HepG2 (cell line): ENCODE results near the gene CIAO2B. TPM values are rescaled to one million over a fixed set of nuclear protein-coding genes. Genes with fewer than 3 reads are reported as not detected.

Experiments used
- CERS6 ChIP-seq: sonication (generic); formaldehyde crosslinking; IDR thresholded peaks from 2 replicates; pipeline ENCODE4 v1.5.0; 2020; ENCODE audit warnings: missing genetic modification reagents
- HNF4G ChIP-seq, 2 experiments: sonication (generic) in 1 of 2; formaldehyde crosslinking in 1 of 2; IDR thresholded peaks; 2 replicates each; pipeline versions ENCODE4 v1.4.0 to v1.6.1; 2011 to 2020; ENCODE audit warnings: borderline replicate concordance in 2 of 2, low read depth in 2 of 2, mild to moderate bottlenecking in 2 of 2, low read length in 1 of 2, missing genetic modification reagents in 1 of 2, moderate library complexity in 1 of 2
- IRF9 ChIP-seq: sonication (generic); formaldehyde crosslinking; IDR thresholded peaks from 2 replicates; pipeline ENCODE4 v1.8.0; 2022; ENCODE audit warnings: missing genetic modification reagents, mild to moderate bottlenecking, borderline replicate concordance
- JUN ChIP-seq: sonication (generic); formaldehyde crosslinking; IDR thresholded peaks from 2 replicates; pipeline ENCODE4 v1.4.0; 2020; ENCODE audit warnings: mild to moderate bottlenecking, missing genetic modification reagents
- PCBP1 ChIP-seq: fragments of 200-400 bp; formaldehyde crosslinking; IDR thresholded peaks from 2 replicates; pipeline ENCODE4 v1.6.1; 2017; ENCODE audit warnings: mild to moderate bottlenecking, low read depth, low read length, borderline replicate concordance
- RFX3 ChIP-seq: IDR thresholded peaks from 2 replicates; pipeline ENCODE4 v1.6.1; 2016; ENCODE audit warnings: missing biosample characterization, missing genetic modification reagents
- SRSF1 ChIP-seq: fragments of 200-400 bp; formaldehyde crosslinking; optimal IDR thresholded peaks from 2 replicates; pipeline ENCODE3; 2017; ENCODE audit warnings: mild to moderate bottlenecking, low read depth, low read length, moderate library complexity
- TEAD2 ChIP-seq: sonication (generic); formaldehyde crosslinking; IDR thresholded peaks from 2 replicates; pipeline ENCODE4 v1.9.0; 2021; ENCODE audit warnings: missing genetic modification reagents
- YY1 ChIP-seq: IDR thresholded peaks from 2 replicates; pipeline ENCODE4 v1.6.1; 2011; ENCODE audit warnings: low read length, low read depth, moderate library complexity, mild to moderate bottlenecking; ENCODE audit not compliant: insufficient read depth, insufficient replicate concordance
- ZFAT ChIP-seq: sonication (generic); formaldehyde crosslinking; conservative IDR thresholded peaks from 2 replicates; pipeline ENCODE4 v1.8.1; 2023; ENCODE audit warnings: missing genetic modification reagents, inconsistent platforms
- ZNF143 ChIP-seq: sonication (generic); formaldehyde crosslinking; IDR thresholded peaks from 2 replicates; pipeline ENCODE4 v1.4.0; 2020; ENCODE audit warnings: missing genetic modification reagents
- ZNF660 ChIP-seq: sonication (generic); formaldehyde crosslinking; IDR thresholded peaks from 2 replicates; pipeline ENCODE4 v1.5.1; 2020; ENCODE audit warnings: mild to moderate bottlenecking, low read depth, missing genetic modification reagents, borderline replicate concordance
- polyA plus RNA-seq, 8 experiments: library from polyadenylated mRNA; depleted of rRNA in 3 of 8; stranded (reverse) in 7 of 8; unstranded in 1 of 8; fragments of >200 nt; fragmentation: Illumina TruSeq in 4 of 8; extraction: Trizol in 4 of 8; gene quantifications; 2 replicates each; pipeline versions ENCODE4 v1.2.1 to v1.2.3, GENCODE V29; 2011 to 2016; ENCODE audit warnings: low read depth in 4 of 8, missing spikeins in 1 of 8, mixed read lengths in 1 of 8; ENCODE audit not compliant: insufficient read depth in 1 of 8
- total RNA-seq, 5 experiments: library from RNA; depleted of rRNA; stranded (reverse); fragments of >200 nt; fragmentation: Illumina TruSeq; extraction: Trizol; gene quantifications; 2 replicates each; pipeline ENCODE4 v1.2.3, GENCODE V29; 2016; ENCODE audit warnings: low read depth in 1 of 5
- TF ChIP-seq, protein P1 (sequence below): sonication (generic); formaldehyde crosslinking; IDR thresholded peaks from 2 replicates; pipeline ENCODE4 v1.5.1; 2020; ENCODE audit warnings: mild to moderate bottlenecking, missing genetic modification reagents, borderline replicate concordance
- TF ChIP-seq, protein P2 (sequence below): sonication (generic); formaldehyde crosslinking; IDR thresholded peaks from 2 replicates; pipeline ENCODE4 v1.4.0; 2020; ENCODE audit warnings: missing genetic modification reagents
- TF ChIP-seq, protein P3 (sequence below), 2 experiments: sonication (generic) in 1 of 2; formaldehyde crosslinking in 1 of 2; IDR thresholded peaks; 2 replicates each; pipeline versions ENCODE4 v1.4.0 to v1.6.1; 2018 to 2020; ENCODE audit warnings: missing genetic modification reagents in 2 of 2, borderline replicate concordance in 1 of 2, low read depth in 1 of 2, mild to moderate bottlenecking in 1 of 2, missing biosample characterization in 1 of 2
- TF ChIP-seq, protein P4 (sequence below): sonication (generic); formaldehyde crosslinking; IDR thresholded peaks from 2 replicates; pipeline ENCODE4 v1.4.0; 2020; ENCODE audit warnings: missing genetic modification reagents; ENCODE audit errors: not compliant biosample characterization

The CIAO2B gene
- total and polyA plus RNA-seq, 2 of the 13 experiments (the other 11 are each of a cell fraction or from before 2014, with no cell fraction given): 157 to 293 TPM

GRCh38 chr16:66954097-66954659, 20.0 kb upstream of the CIAO2B start (continued):
- TF ChIP-seq CERS6 (CRISPR knock-in tag) (no peak), RFX3 (0 out of 2 replicates have a peak, but pooled peaks have one; percentile 29), TEAD2 (CRISPR knock-in tag) (no peak), HNF4G (IDR thresholded peaks at IDR 0.05; ENCODE audit: borderline replicate concordance, low read depth, low read length) (no peak), HNF4G (CRISPR knock-in tag; IDR thresholded peaks at IDR 0.05; ENCODE audit: borderline replicate concordance, low read depth) (no peak), JUN (no peak), ZNF660 (CRISPR knock-in tag) (no peak), ZNF143 (CRISPR knock-in tag) (no peak), SRSF1 (no peak), YY1 (no peak), ZFAT (CRISPR knock-in tag) (no peak), PCBP1 (no peak), IRF9 (no peak)
- TF ChIP-seq, protein P1, sequence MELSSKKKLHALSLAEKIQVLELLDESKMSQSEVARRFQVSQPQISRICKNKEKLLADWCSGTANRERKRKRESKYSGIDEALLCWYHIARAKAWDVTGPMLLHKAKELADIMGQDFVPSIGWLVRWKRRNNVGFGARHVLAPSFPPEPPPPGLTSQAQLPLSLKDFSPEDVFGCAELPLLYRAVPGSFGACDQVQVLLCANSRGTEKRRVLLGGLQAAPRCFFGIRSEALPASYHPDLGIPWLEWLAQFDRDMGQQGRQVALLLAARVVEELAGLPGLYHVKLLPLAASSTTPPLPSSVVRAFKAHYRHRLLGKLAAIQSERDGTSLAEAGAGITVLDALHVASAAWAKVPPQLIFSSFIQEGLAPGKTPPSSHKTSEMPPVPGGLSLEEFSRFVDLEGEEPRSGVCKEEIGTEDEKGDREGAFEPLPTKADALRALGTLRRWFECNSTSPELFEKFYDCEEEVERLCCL: no peak
- TF ChIP-seq, protein P2, sequence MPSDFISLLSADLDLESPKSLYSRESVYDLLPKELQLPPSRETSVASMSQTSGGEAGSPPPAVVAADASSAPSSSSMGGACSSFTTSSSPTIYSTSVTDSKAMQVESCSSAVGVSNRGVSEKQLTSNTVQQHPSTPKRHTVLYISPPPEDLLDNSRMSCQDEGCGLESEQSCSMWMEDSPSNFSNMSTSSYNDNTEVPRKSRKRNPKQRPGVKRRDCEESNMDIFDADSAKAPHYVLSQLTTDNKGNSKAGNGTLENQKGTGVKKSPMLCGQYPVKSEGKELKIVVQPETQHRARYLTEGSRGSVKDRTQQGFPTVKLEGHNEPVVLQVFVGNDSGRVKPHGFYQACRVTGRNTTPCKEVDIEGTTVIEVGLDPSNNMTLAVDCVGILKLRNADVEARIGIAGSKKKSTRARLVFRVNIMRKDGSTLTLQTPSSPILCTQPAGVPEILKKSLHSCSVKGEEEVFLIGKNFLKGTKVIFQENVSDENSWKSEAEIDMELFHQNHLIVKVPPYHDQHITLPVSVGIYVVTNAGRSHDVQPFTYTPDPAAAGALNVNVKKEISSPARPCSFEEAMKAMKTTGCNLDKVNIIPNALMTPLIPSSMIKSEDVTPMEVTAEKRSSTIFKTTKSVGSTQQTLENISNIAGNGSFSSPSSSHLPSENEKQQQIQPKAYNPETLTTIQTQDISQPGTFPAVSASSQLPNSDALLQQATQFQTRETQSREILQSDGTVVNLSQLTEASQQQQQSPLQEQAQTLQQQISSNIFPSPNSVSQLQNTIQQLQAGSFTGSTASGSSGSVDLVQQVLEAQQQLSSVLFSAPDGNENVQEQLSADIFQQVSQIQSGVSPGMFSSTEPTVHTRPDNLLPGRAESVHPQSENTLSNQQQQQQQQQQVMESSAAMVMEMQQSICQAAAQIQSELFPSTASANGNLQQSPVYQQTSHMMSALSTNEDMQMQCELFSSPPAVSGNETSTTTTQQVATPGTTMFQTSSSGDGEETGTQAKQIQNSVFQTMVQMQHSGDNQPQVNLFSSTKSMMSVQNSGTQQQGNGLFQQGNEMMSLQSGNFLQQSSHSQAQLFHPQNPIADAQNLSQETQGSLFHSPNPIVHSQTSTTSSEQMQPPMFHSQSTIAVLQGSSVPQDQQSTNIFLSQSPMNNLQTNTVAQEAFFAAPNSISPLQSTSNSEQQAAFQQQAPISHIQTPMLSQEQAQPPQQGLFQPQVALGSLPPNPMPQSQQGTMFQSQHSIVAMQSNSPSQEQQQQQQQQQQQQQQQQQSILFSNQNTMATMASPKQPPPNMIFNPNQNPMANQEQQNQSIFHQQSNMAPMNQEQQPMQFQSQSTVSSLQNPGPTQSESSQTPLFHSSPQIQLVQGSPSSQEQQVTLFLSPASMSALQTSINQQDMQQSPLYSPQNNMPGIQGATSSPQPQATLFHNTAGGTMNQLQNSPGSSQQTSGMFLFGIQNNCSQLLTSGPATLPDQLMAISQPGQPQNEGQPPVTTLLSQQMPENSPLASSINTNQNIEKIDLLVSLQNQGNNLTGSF (CRISPR knock-in tag): no peak
- TF ChIP-seq, protein P3, sequence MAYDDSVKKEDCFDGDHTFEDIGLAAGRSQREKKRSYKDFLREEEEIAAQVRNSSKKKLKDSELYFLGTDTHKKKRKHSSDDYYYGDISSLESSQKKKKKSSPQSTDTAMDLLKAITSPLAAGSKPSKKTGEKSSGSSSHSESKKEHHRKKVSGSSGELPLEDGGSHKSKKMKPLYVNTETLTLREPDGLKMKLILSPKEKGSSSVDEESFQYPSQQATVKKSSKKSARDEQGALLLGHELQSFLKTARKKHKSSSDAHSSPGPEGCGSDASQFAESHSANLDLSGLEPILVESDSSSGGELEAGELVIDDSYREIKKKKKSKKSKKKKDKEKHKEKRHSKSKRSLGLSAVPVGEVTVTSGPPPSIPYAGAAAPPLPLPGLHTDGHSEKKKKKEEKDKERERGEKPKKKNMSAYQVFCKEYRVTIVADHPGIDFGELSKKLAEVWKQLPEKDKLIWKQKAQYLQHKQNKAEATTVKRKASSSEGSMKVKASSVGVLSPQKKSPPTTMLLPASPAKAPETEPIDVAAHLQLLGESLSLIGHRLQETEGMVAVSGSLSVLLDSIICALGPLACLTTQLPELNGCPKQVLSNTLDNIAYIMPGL (CRISPR knock-in tag; IDR thresholded peaks at IDR 0.05; ENCODE audit: borderline replicate concordance in 1 of 2, low read depth in 1 of 2): peak; percentile 77 to 91; a peak in 3 of 4 replicates
- TF ChIP-seq, protein P4, sequence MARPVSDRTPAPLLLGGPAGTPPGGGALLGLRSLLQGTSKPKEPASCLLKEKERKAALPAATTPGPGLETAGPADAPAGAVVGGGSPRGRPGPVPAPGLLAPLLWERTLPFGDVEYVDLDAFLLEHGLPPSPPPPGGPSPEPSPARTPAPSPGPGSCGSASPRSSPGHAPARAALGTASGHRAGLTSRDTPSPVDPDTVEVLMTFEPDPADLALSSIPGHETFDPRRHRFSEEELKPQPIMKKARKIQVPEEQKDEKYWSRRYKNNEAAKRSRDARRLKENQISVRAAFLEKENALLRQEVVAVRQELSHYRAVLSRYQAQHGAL (CRISPR knock-in tag): no peak
